ENCODE measurements around the gene RXFP1.

Gene RXFP1

DNA sequence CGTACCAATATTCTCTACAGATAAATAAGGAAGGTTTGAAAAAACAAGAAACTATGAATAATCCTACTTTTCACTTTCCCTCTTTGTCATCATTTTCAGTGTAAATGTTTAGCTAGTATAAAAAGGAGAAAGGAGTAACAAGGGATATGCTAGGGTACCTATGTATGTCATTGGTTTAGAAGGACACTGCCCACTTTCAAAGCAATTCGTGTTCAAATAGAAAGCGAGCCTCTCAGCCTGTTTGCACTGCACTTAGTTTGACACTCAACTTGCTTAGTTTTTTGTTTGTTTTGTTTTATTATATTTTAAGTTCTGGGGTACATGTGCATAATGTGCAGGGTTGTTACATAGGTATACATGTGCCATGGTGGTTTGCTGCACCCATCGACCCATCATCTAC is 21.6 kb upstream of the RXFP1 start:
- TF ChIP-seq, protein P1, sequence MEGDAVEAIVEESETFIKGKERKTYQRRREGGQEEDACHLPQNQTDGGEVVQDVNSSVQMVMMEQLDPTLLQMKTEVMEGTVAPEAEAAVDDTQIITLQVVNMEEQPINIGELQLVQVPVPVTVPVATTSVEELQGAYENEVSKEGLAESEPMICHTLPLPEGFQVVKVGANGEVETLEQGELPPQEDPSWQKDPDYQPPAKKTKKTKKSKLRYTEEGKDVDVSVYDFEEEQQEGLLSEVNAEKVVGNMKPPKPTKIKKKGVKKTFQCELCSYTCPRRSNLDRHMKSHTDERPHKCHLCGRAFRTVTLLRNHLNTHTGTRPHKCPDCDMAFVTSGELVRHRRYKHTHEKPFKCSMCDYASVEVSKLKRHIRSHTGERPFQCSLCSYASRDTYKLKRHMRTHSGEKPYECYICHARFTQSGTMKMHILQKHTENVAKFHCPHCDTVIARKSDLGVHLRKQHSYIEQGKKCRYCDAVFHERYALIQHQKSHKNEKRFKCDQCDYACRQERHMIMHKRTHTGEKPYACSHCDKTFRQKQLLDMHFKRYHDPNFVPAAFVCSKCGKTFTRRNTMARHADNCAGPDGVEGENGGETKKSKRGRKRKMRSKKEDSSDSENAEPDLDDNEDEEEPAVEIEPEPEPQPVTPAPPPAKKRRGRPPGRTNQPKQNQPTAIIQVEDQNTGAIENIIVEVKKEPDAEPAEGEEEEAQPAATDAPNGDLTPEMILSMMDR (IDR thresholded peaks at IDR 0.05; ENCODE audit: low read depth, low read length, missing control alignments) = no peak
- in situ Hi-C loops (cut with HindIII; ENCODE audit: low sequenced_read_pairs) = no loop called here
- DNase-seq (ENCODE audit: low read depth) = no peak
- H3K4me3 ChIP-seq (ENCODE audit: low read depth, low read length) = no peak overlapping the region

DNA sequence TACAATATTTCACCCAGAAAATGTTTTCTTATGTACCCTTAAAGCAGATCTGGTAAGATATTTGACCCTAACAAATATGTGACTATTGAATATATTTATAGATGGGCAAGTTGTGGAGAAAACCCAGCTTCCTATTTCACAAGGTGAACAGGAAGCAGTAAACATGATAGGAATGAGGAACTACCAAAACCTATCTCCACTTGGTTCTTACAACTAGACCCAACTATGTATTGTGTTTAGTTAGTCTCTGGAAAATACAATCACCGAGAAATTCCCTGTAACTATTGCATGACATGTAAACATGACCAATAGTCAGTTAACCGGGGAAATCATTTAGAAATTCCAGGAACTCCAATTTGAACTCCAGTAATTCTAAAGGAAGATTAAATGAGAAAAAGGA is 8.4 kb upstream of the RXFP1 start:
- TF ChIP-seq, protein P1 (IDR thresholded peaks at IDR 0.05; ENCODE audit: low read depth, low read length, missing control alignments) = no peak
- no peak overlapping the region for H3K4me3 ChIP-seq (ENCODE audit: low read depth, low read length)
- in situ Hi-C loops (cut with HindIII; ENCODE audit: low sequenced_read_pairs) = no loop called here
- DNase-seq (ENCODE audit: low read depth) = no peak

DNA sequence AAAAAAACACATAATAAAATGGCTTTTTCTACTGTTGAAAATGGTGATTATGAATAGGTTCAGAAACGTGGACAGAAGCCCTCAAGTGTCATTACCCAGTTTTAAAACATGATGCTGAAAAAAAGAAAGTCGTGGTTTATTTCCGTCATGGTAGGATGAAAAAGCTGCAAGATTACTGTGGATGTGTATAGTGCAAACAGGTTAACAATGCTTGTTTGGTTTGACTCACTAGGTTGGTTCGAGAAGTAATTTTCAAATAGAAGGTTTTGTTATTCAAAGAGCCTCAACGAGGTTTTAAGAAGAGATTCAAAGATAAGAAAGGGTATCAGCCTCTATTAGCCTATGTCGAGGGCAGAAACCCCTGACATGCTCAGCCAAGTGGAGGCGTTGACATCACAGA is 2.5 kb upstream of the RXFP1 start:
- no peak overlapping the region for H3K4me3 ChIP-seq (ENCODE audit: low read depth, low read length)
- DNase-seq (ENCODE audit: low read depth) = no peak
- TF ChIP-seq, protein P1 (IDR thresholded peaks at IDR 0.05; ENCODE audit: low read depth, low read length, missing control alignments) = no peak
- in situ Hi-C loops (cut with HindIII; ENCODE audit: low sequenced_read_pairs) = no loop called here

GRCh38 chr4:158523990-158524535 is 2.4 kb downstream of the RXFP1 start:
- in situ Hi-C loops (cut with HindIII; ENCODE audit: low sequenced_read_pairs) = no loop called here
- TF ChIP-seq, protein P1 (IDR thresholded peaks at IDR 0.05; ENCODE audit: low read depth, low read length, missing control alignments) = no peak
- DNase-seq (ENCODE audit: low read depth) = no peak
- H3K4me3 ChIP-seq (ENCODE audit: low read depth, low read length) = no peak overlapping the region

GRCh38 chr4:158527516-158527915 is 5.8 kb downstream of the RXFP1 start:
- DNase-seq (ENCODE audit: low read depth) = no peak
- no peak overlapping the region for H3K4me3 ChIP-seq (ENCODE audit: low read depth, low read length)
- TF ChIP-seq, protein P1 (IDR thresholded peaks at IDR 0.05; ENCODE audit: low read depth, low read length, missing control alignments) = no peak
- in situ Hi-C loops (cut with HindIII; ENCODE audit: low sequenced_read_pairs) = no loop called here

- in situ Hi-C loops (cut with HindIII; ENCODE audit: low sequenced_read_pairs) = no loop called here
Measured at GRCh38 chr4:158529505-158529904, 7.8 kb downstream of the RXFP1 start.

More at GRCh38 chr4:158529505-158529904, 7.8 kb downstream of the RXFP1 start:
- no peak for DNase-seq (ENCODE audit: low read depth)
- TF ChIP-seq, protein P1 (IDR thresholded peaks at IDR 0.05; ENCODE audit: low read depth, low read length, missing control alignments) = no peak
- no peak overlapping the region for H3K4me3 ChIP-seq (ENCODE audit: low read depth, low read length)

Data from astrocyte of the cerebellum (primary cell).